Body of pancreas (tissue), 4 donors: ENCODE measurements around the gene INSIG1. TPM values are rescaled to one million over a fixed set of nuclear protein-coding genes. Genes with fewer than 3 reads are reported as not detected.

Experiments used
- ATAC-seq: fragments of 150-250 bp; one replicate; pipeline ENCODE4 v1.9.1; 2016
- DNase-seq, 4 donors: peaks; one replicate each; pipeline ENCODE4 v3.0.0-alpha.2; 2019
- H3K27ac ChIP-seq, 4 donors: fragments of 200-600 bp; sonication (generic); 1 replicate in 3 of 4; 2 replicates in 1 of 4; pipeline versions ENCODE4 v1.5.1 to v1.6.1; 2016 to 2019; ENCODE audit warnings: mild to moderate bottlenecking in 1 of 4, mixed read lengths in 1 of 4, moderate library complexity in 1 of 4
- H3K27me3 ChIP-seq, 2 donors: fragments of 200-600 bp; sonication (generic); one replicate each; pipeline ENCODE4 v1.6.0; 2016; ENCODE audit warnings: mild to moderate bottlenecking in 1 of 2
- H3K36me3 ChIP-seq, 2 donors: fragments of 200-600 bp; sonication (generic); replicated peaks in 1 of 2; 2 replicates each; pipeline ENCODE4 v1.5.1; 2016; ENCODE audit warnings: low read depth in 2 of 2; ENCODE audit not compliant: insufficient read depth in 1 of 2
- H3K4me1 ChIP-seq: fragments of 200-600 bp; sonication (generic); one replicate; pipeline ENCODE4 v1.6.0; 2016
- H3K4me3 ChIP-seq, 2 donors: fragments of 200-600 bp; sonication (generic); 1 replicate in 1 of 2; 2 replicates in 1 of 2; pipeline ENCODE4 v1.5.1; 2016 to 2019
- H3K9me3 ChIP-seq, 3 donors: fragments of 200-600 bp; sonication (generic); 1 replicate in 2 of 3; 2 replicates in 1 of 3; pipeline ENCODE4 v1.5.1; 2016
- CTCF ChIP-seq, 7 experiments: fragments of 450-650 bp in 4 of 7; fragments of 200-600 bp in 3 of 7; sonication (generic) in 3 of 7; IDR thresholded peaks; one replicate each; pipeline ENCODE4 v1.5.1; 2016 to 2019; ENCODE audit warnings: antibody characterized with exemption in 7 of 7
- POLR2A ChIP-seq, 3 donors: fragments of 450-650 bp; IDR thresholded peaks; one replicate each; pipeline ENCODE4 v1.6.1; 2016; ENCODE audit warnings: antibody characterized with exemption in 3 of 3, mild to moderate bottlenecking in 2 of 3
- WGBS, 2 donors: methylation state at CpG; one replicate each; pipeline ENCODE4 v1.1.5; 2017; 5-methylcytosine and 5-hydroxymethylcytosine counted together
- intact Hi-C: fragments of 100-400 bp; cut with DNase I; formaldehyde crosslinking; loops from one replicate; pipeline ENCODE4 v1.15.1; 2023
- total RNA-seq, 2 donors: library from RNA; depleted of rRNA; stranded (reverse); fragments of >200 nt; gene quantifications; one replicate each; pipeline ENCODE4 v1.1.0, GENCODE V29; 2016

Gene INSIG1
- total RNA-seq, 2 donors from 2014 or later = 47.0 to 79.8 TPM

- Histone ChIP-seq H3K36me3 (no peaks in the 10 kb centered on the region), H3K9me3 (no peaks in the 10 kb centered on the region), H3K4me1 (peaks cover 14% of the 10 kb centered on the region), H3K27me3 (no peaks in the 10 kb centered on the region), H3K27ac (no peak overlapping the region), H3K4me3 (no peak overlapping the region)
- DNase-seq = peak in 2 of 4 donors; percentile 4 to 10
- intact Hi-C loops = loop anchor here (5.0 to 10.0 kb wide), 2 partner anchors 152 to 429 kb away; no protein-coding TSS in a partner anchor
- 53 to 67% methylated on average over 11 to 16 of the region's 16 CpGs for WGBS, 2 donors
- no peak for TF ChIP-seq POLR2A (IDR thresholded peaks at IDR 0.05)
- ATAC-seq = peak; percentile 13
Observed at GRCh38 chr7:155344270-155344617, 46.6 kb downstream of the INSIG1 start.

GRCh38 chr7:155344618-155345433, 47.1 kb downstream of the INSIG1 start:
- Histone ChIP-seq H3K36me3 (no peaks in the 10 kb centered on the region), H3K4me3 (no peak overlapping the region), H3K27me3 (no peaks in the 10 kb centered on the region), H3K4me1 (peaks cover 14% of the 10 kb centered on the region), H3K27ac (peak overlapping the region in 2 of 4 donors; percentile 37 to 63), H3K9me3 (no peaks in the 10 kb centered on the region)
- intact Hi-C loops = loop anchor here (5.0 to 10.0 kb wide), 2 partner anchors 153 to 430 kb away; no protein-coding TSS in a partner anchor
- WGBS, 2 donors = 2 to 3% methylated on average over 11 to 60 of the region's 62 CpGs
- peak; percentile 73 to 85 (median 80) for DNase-seq
- peak; percentile 66 to 99 (median 94) for TF ChIP-seq CTCF (IDR thresholded peaks at IDR 0.05)
- no peak for TF ChIP-seq POLR2A (IDR thresholded peaks at IDR 0.05)
- ATAC-seq = peak; percentile 98

- no peak overlapping the region for H3K4me3 ChIP-seq
- WGBS, 2 donors = 67 to 78% methylated on average over 2 of the region's 2 CpGs
- ATAC-seq (no peak), DNase-seq (peak in 2 of 4 donors; percentile 0 to 1)
- peaks cover 14% of the 10 kb centered on the region for H3K4me1 ChIP-seq
- no peaks in the 10 kb centered on the region for H3K9me3 ChIP-seq
- H3K36me3 ChIP-seq = no peaks in the 10 kb centered on the region
- TF ChIP-seq POLR2A (IDR thresholded peaks at IDR 0.05) = no peak
- TF ChIP-seq CTCF (IDR thresholded peaks at IDR 0.05) = no peak
- H3K27ac ChIP-seq = no peak overlapping the region
- intact Hi-C loops = loop anchor here (10.0 kb wide), 1 partner anchor 431 kb away; no protein-coding TSS in a partner anchor
- no peaks in the 10 kb centered on the region for H3K27me3 ChIP-seq
Observed at GRCh38 chr7:155345490-155345889, 47.8 kb downstream of the INSIG1 start.

- ATAC-seq = no peak
- Histone ChIP-seq H3K4me1 (peaks cover 14% of the 10 kb centered on the region), H3K9me3 (no peaks in the 10 kb centered on the region), H3K27me3 (no peaks in the 10 kb centered on the region), H3K4me3 (no peak overlapping the region), H3K36me3 (no peaks in the 10 kb centered on the region), H3K27ac (no peak overlapping the region)
- WGBS, 2 donors = 67% methylated on average over 1 of the region's 1 CpG; no CpG with 5 or more reads in 1 of the 2 donors
- intact Hi-C loops = loop anchor here (10.0 kb wide), 1 partner anchor 431 kb away; no protein-coding TSS in a partner anchor
- peak in 1 of 4 donors; percentile 2 for DNase-seq
- TF ChIP-seq POLR2A (IDR thresholded peaks at IDR 0.05) (no peak), CTCF (IDR thresholded peaks at IDR 0.05) (no peak)
Observed at GRCh38 chr7:155346285-155346684, 48.6 kb downstream of the INSIG1 start.

GRCh38 chr7:155348806-155349205, 51.1 kb downstream of the INSIG1 start:
- H3K27me3 ChIP-seq = no peaks in the 10 kb centered on the region
- 93 to 96% methylated on average over 2 of the region's 2 CpGs for WGBS, 2 donors
- peak in 1 of 4 donors; percentile 4 for DNase-seq

More at GRCh38 chr7:155348806-155349205, 51.1 kb downstream of the INSIG1 start:
- H3K4me1 ChIP-seq = peaks cover 14% of the 10 kb centered on the region
- H3K4me3 ChIP-seq = no peak overlapping the region
- H3K9me3 ChIP-seq = no peaks in the 10 kb centered on the region
- no peak for TF ChIP-seq POLR2A (IDR thresholded peaks at IDR 0.05)
- TF ChIP-seq CTCF (IDR thresholded peaks at IDR 0.05) = no peak
- H3K27ac ChIP-seq = no peak overlapping the region
- no peaks in the 10 kb centered on the region for H3K36me3 ChIP-seq
- intact Hi-C loops = loop anchor here (10.0 kb wide), 1 partner anchor 434 kb away; no protein-coding TSS in a partner anchor
- no peak for ATAC-seq
